ENCODE measurements around the gene RPL36A. TPM values are rescaled to one million over a fixed set of nuclear protein-coding genes. Genes with fewer than 3 reads are reported as not detected.

Gene RPL36A
- total and polyA plus RNA-seq, 10 of the 15 experiments (the other 5 are each of a cell fraction or from before 2014, with no cell fraction given): 425 to 4,528 (median 3,270) TPM

- ChIA-PET RAD21 (ENCODE audit: unreplicated experiment) (no interaction called here), CTCF (no interaction called here), SMC1A (ENCODE audit: uncharacterized antibody, unreplicated experiment) (no interaction called here), POLR2A (no interaction called here)
- DNase-seq (ENCODE audit: low read depth, low spot score) (no peak), FAIRE-seq (no peak), ATAC-seq (peak; percentile 52)
- Histone ChIP-seq H3K79me2 (ENCODE audit: control insufficient read depth, insufficient read depth, low read length) (peaks cover 57% of the 10 kb centered on the region), H3K4me1 (ENCODE audit: control insufficient read depth, insufficient read depth, low read length) (peaks cover 12% of the 10 kb centered on the region), H3K4me2 (ENCODE audit: control insufficient read depth, insufficient read depth) (no peak overlapping the region), H4K20me1 (ENCODE audit: control insufficient read depth, insufficient read depth) (no peaks in the 10 kb centered on the region), H3K4me3 (peak overlapping the region; percentile 75), H3K9ac (ENCODE audit: control insufficient read depth, insufficient read depth, low read length) (peak overlapping the region; percentile 84), H2AFZ (ENCODE audit: control insufficient read depth, low read depth, low read length) (no peak overlapping the region), H3K27me3 (replicated peaks in 1 of 2; ENCODE audit: control insufficient read depth in 2 of 2, insufficient read depth in 2 of 2, low read length in 1 of 2) (no peaks in the 10 kb centered on the region), H3K9me3 (replicated peaks; ENCODE audit: control insufficient read depth, insufficient read depth, low read length) (no peaks in the 10 kb centered on the region; the same call in 2 of the 3 replicates), H3K36me3 (ENCODE audit: control insufficient read depth in 2 of 2, insufficient read depth in 2 of 2, low read length in 1 of 2) (peaks cover 0 to 4% of the 10 kb centered on the region in 2 experiments; a peak in 1 of 4 replicates), H3K27ac (ENCODE audit: control insufficient read depth, insufficient read depth) (peak overlapping the region; percentile 92)
- 54% methylated on average over 8 of the region's 8 CpGs for WGBS (ENCODE audit: insufficient coverage, insufficient replicate concordance, low lambda C conversion rate, missing lambda C conversion rate)
- TF ChIP-seq MEF2B (IDR thresholded peaks at IDR 0.05; ENCODE audit: partially characterized antibody, poor library complexity, severe bottlenecking) (peak; percentile 69), BACH1 (IDR thresholded peaks at IDR 0.05; ENCODE audit: borderline replicate concordance) (0 out of 2 replicates have a peak, but pooled peaks have one; percentile 10), MTA2 (IDR thresholded peaks at IDR 0.05; ENCODE audit: low read depth) (0 out of 2 replicates have a peak, but pooled peaks have one; percentile 8), FOXK2 (IDR thresholded peaks at IDR 0.05) (no peak)
- intact Hi-C loops (cut with micrococcal nuclease; ENCODE audit: unreplicated experiment) (loop anchor here (2.0 kb wide), 1 partner anchor 18 kb away; the partner anchor contains the start of gene RPL36A), in situ Hi-C loops (cut with MboI) (no loop called here)
- TSS peak; percentile 75 for BruUV-seq (replicated peaks)
These were observed 17.7 kb downstream of the RPL36A start for GRCh38 chrX:101408532-101408841.

- BruUV-seq (replicated peaks): no TSS peak
- Histone ChIP-seq H3K27ac (ENCODE audit: control insufficient read depth, insufficient read depth) (peak overlapping the region; percentile 92), H2AFZ (ENCODE audit: control insufficient read depth, low read depth, low read length) (no peak overlapping the region), H4K20me1 (ENCODE audit: control insufficient read depth, insufficient read depth) (no peaks in the 10 kb centered on the region), H3K9ac (ENCODE audit: control insufficient read depth, insufficient read depth, low read length) (peak overlapping the region; percentile 84), H3K9me3 (replicated peaks; ENCODE audit: control insufficient read depth, insufficient read depth, low read length) (no peaks in the 10 kb centered on the region; the same call in 2 of the 3 replicates), H3K4me3 (peak overlapping the region; percentile 75), H3K36me3 (ENCODE audit: control insufficient read depth in 2 of 2, insufficient read depth in 2 of 2, low read length in 1 of 2) (peaks cover 0 to 4% of the 10 kb centered on the region in 2 experiments; a peak in 1 of 4 replicates), H3K27me3 (replicated peaks in 1 of 2; ENCODE audit: control insufficient read depth in 2 of 2, insufficient read depth in 2 of 2, low read length in 1 of 2) (no peaks in the 10 kb centered on the region), H3K4me2 (ENCODE audit: control insufficient read depth, insufficient read depth) (peak overlapping the region; percentile 28; the same call in 1 of the 2 replicates), H3K79me2 (ENCODE audit: control insufficient read depth, insufficient read depth, low read length) (peaks cover 57% of the 10 kb centered on the region), H3K4me1 (ENCODE audit: control insufficient read depth, insufficient read depth, low read length) (peaks cover 12% of the 10 kb centered on the region)
- ChIA-PET POLR2A (interaction anchor here (0.6 kb wide), 1 partner anchor 45 kb away, joined by 3 read pairs; no protein-coding TSS in a partner anchor), CTCF (no interaction called here), SMC1A (ENCODE audit: uncharacterized antibody, unreplicated experiment) (no interaction called here), RAD21 (ENCODE audit: unreplicated experiment) (no interaction called here)
- no peak for TF ChIP-seq CREM (IDR thresholded peaks at IDR 0.05; ENCODE audit: low read depth)
- TF ChIP-seq NR2C1 (IDR thresholded peaks at IDR 0.05): no peak
- no peak for TF ChIP-seq NFIC (IDR thresholded peaks at IDR 0.05; ENCODE audit: low read depth, low read length)
- TF ChIP-seq KDM1A (IDR thresholded peaks at IDR 0.05; ENCODE audit: borderline replicate concordance): no peak
- FAIRE-seq (no peak), ATAC-seq (no peak), DNase-seq (ENCODE audit: low read depth, low spot score) (no peak)
- in situ Hi-C loops (cut with MboI) (no loop called here), intact Hi-C loops (cut with micrococcal nuclease; ENCODE audit: unreplicated experiment) (loop anchor here (2.0 kb wide), 1 partner anchor 18 kb away; the partner anchor contains the start of gene RPL36A)
- 37% methylated on average over 6 of the region's 6 CpGs for WGBS (ENCODE audit: insufficient coverage, insufficient replicate concordance, low lambda C conversion rate, missing lambda C conversion rate)
These were observed 18.2 kb downstream of the RPL36A start for GRCh38 chrX:101409043-101409442.

Data from GM12878 (cell line).